AG04449 (cell line): Measurements from ENCODE around the gene PHC2.

Experiments used
- CTCF ChIA-PET: fragments of 350-600 bp; formaldehyde crosslinking; extraction: SDS; loops from one replicate; lab custom pipeline; 2021; ENCODE audit warnings: antibody characterized with exemption; lab: Yijun Ruan, JAX
- POLR2A ChIA-PET: fragments of 400-600, 350-600 bp; formaldehyde crosslinking; extraction: SDS; loops from one replicate; lab custom pipeline; 2020; ENCODE audit warnings: antibody characterized with exemption, inconsistent platforms; lab: Yijun Ruan, JAX
- DNase-seq: peaks from one replicate; pipeline ENCODE4 v3.0.0-alpha.2; 2010; ENCODE audit warnings: low read depth, low spot score
- H3K4me3 ChIP-seq: 2 replicates; pipeline ENCODE4 v1.5.1; 2011; ENCODE audit warnings: low read depth, mild to moderate bottlenecking, control low read depth, low read length
- CTCF ChIP-seq: IDR thresholded peaks from one replicate; pipeline ENCODE4 v1.5.1; 2011; ENCODE audit warnings: mild to moderate bottlenecking, moderate library complexity, low read length, control low read depth, inconsistent platforms; ENCODE audit not compliant: insufficient read depth; ENCODE audit errors: missing control alignments

The PHC2 gene

GRCh38 chr1:33324677-33325575 lies 106.0 kb downstream of the PHC2 start:
- POLR2A ChIA-PET, result interaction anchor here (1.5 kb wide), 1 partner anchor 17 kb away, joined by 4 read pairs; no protein-coding TSS in a partner anchor
- CTCF ChIA-PET, result interaction anchor here (1.1 to 2.2 kb wide), 3 partner anchors 17 to 28 kb away, joined by 3 to 9 read pairs (median 3); no protein-coding TSS in a partner anchor
- H3K4me3 ChIP-seq, result no peak overlapping the region
- TF ChIP-seq CTCF, result no peak
- no peak for DNase-seq

GRCh38 chr1:33323663-33324477 lies 107.0 kb downstream of the PHC2 start:
- TF ChIP-seq CTCF, result no peak
- H3K4me3 ChIP-seq, result no peak overlapping the region
- DNase-seq, result no peak
- ChIA-PET CTCF (interaction anchor here (0.8 to 1.5 kb wide), 5 partner anchors 9 to 42 kb away, joined by 3 to 4 read pairs (median 3); no protein-coding TSS in a partner anchor), POLR2A (interaction anchor here (1.1 to 1.5 kb wide), 2 partner anchors 9 to 18 kb away, joined by 3 to 4 read pairs; no protein-coding TSS in a partner anchor)

- ChIA-PET POLR2A (interaction anchor here (1.1 kb wide), 1 partner anchor 10 kb away, joined by 3 read pairs; no protein-coding TSS in a partner anchor), CTCF (interaction anchor here (0.8 to 2.3 kb wide), 6 partner anchors 10 to 133 kb away, joined by 3 to 8 read pairs (median 4); no protein-coding TSS in a partner anchor)
- H3K4me3 ChIP-seq, result no peak overlapping the region
- no peak for DNase-seq
- no peak for TF ChIP-seq CTCF
These were observed 107.9 kb downstream of the PHC2 start for GRCh38 chr1:33322870-33323585.

GRCh38 chr1:33322109-33322508 lies 108.8 kb downstream of the PHC2 start:
- TF ChIP-seq CTCF, result no peak
- H3K4me3 ChIP-seq, result no peak overlapping the region
- POLR2A ChIA-PET, result no interaction called here
- CTCF ChIA-PET, result interaction anchor here (1.0 to 3.4 kb wide), 4 partner anchors 20 to 134 kb away, joined by 3 to 26 read pairs (median 6); no protein-coding TSS in a partner anchor
- DNase-seq, result no peak

GRCh38 chr1:33321178-33321577 lies 109.7 kb downstream of the PHC2 start:
- DNase-seq, result no peak
- POLR2A ChIA-PET, result interaction anchor here (0.6 to 1.6 kb wide), 2 partner anchors 21 to 363 kb away, joined by 3 to 6 read pairs; no protein-coding TSS in a partner anchor
- TF ChIP-seq CTCF, result no peak
- CTCF ChIA-PET, result interaction anchor here (0.8 to 3.4 kb wide), 4 partner anchors 14 to 153 kb away, joined by 3 to 26 read pairs (median 6); no protein-coding TSS in a partner anchor
- no peak overlapping the region for H3K4me3 ChIP-seq
